ENCODE data around the gene SLC35E3. TPM values are rescaled to one million over a fixed set of nuclear protein-coding genes. Genes with fewer than 3 reads are reported as not detected.
A peak's percentile ranks its signal among the peaks of the same experiment; 100 is the strongest.

The SLC35E3 gene
- total and polyA plus RNA-seq, 2 of the 13 experiments (the other 11 are each of a cell fraction or from before 2014, with no cell fraction given): 13.0 to 22.1 TPM

DNA sequence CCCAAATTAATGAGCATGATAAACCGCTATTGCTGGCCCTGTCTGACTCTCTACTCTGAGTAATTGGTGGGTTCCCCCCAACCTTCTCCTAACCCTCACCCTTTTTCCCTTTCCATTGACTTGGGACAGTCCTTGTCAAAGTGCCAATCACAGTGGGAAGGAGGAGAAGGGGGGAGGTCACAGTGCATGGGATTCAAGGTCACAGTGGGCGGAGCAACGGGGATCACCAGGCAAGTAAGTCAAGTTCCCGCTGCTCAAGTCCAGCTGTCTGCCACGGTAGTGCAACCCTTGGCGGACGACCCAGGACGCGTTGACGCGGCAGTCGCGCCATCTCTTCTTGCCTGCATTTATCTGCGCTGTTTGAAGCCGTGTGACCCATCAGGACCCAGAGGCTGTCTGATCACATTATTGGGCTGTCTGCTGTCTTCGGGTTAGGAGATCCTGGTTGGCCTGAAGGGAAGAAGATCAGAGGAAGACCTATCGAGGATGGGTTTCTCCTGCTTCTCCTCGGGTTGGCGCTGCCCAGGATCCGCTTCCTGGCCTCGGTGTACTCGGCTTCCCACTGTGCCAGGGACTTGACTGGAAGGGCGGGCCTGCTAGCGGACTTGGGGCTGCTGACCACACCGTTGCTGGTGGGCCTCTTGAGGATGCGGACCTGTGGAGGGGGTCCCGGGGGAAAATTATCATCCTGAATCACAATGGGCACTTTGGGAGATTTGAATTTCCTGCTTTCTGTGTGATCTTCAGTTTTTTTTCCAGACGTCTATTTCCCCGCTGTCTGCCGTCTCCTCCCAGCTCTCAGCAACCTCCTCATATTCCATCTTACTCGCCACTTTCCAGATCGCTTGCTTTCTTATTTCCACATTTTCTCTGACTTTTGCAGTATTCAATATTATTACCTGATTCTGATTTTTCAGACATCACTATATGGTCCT, 58.9 kb downstream of the SLC35E3 start (continued):
- TF ChIP-seq, protein P1, sequence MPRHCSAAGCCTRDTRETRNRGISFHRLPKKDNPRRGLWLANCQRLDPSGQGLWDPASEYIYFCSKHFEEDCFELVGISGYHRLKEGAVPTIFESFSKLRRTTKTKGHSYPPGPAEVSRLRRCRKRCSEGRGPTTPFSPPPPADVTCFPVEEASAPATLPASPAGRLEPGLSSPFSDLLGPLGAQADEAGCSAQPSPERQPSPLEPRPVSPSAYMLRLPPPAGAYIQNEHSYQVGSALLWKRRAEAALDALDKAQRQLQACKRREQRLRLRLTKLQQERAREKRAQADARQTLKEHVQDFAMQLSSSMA (CRISPR knock-in tag; IDR thresholded peaks at IDR 0.05): no peak; the same call in 1 of the 2 replicates
- TF ChIP-seq TBX3 (IDR thresholded peaks at IDR 0.05; ENCODE audit: borderline replicate concordance): no peak
- TF ChIP-seq, protein P2, sequence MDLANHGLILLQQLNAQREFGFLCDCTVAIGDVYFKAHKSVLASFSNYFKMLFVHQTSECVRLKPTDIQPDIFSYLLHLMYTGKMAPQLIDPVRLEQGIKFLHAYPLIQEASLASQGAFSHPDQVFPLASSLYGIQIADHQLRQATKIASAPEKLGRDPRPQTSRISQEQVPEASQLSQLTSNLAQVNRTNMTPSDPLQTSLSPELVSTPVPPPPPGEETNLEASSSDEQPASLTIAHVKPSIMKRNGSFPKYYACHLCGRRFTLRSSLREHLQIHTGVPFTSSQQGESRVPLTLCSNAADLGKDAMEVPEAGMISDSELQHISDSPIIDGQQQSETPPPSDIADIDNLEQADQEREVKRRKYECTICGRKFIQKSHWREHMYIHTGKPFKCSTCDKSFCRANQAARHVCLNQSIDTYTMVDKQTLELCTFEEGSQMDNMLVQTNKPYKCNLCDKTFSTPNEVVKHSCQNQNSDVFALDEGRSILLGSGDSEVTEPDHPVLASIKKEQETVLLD (CRISPR knock-in tag; IDR thresholded peaks at IDR 0.05; ENCODE audit: low read depth): no peak
- TF ChIP-seq FOXO1 (CRISPR knock-in tag; IDR thresholded peaks at IDR 0.05): peak; percentile 64
- peak; percentile 86 for TF ChIP-seq ZBTB38 (CRISPR knock-in tag; IDR thresholded peaks at IDR 0.05)
- TF ChIP-seq, protein P3, sequence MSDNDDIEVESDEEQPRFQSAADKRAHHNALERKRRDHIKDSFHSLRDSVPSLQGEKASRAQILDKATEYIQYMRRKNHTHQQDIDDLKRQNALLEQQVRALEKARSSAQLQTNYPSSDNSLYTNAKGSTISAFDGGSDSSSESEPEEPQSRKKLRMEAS (IDR thresholded peaks at IDR 0.05): peak; percentile 69
- no peak for TF ChIP-seq ZFYVE20 (CRISPR knock-in tag; IDR thresholded peaks at IDR 0.05; ENCODE audit: borderline replicate concordance, low read depth)
- no peak for TF ChIP-seq THYN1 (CRISPR knock-in tag; IDR thresholded peaks at IDR 0.05; ENCODE audit: borderline replicate concordance, low read depth)
- TF ChIP-seq RBM22 (optimal IDR thresholded peaks at IDR 0.05; ENCODE audit: low read length): peak; percentile 21
- TF ChIP-seq ZNF724P (CRISPR knock-in tag; IDR thresholded peaks at IDR 0.05; ENCODE audit: borderline replicate concordance): peak; percentile 82; the same call in 1 of the 2 replicates
- TF ChIP-seq ELF1 (CRISPR knock-in tag; IDR thresholded peaks at IDR 0.05): peak; percentile 32; the same call in 1 of the 2 replicates
- TF ChIP-seq, protein P4, sequence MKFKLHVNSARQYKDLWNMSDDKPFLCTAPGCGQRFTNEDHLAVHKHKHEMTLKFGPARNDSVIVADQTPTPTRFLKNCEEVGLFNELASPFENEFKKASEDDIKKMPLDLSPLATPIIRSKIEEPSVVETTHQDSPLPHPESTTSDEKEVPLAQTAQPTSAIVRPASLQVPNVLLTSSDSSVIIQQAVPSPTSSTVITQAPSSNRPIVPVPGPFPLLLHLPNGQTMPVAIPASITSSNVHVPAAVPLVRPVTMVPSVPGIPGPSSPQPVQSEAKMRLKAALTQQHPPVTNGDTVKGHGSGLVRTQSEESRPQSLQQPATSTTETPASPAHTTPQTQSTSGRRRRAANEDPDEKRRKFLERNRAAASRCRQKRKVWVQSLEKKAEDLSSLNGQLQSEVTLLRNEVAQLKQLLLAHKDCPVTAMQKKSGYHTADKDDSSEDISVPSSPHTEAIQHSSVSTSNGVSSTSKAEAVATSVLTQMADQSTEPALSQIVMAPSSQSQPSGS (CRISPR knock-in tag; IDR thresholded peaks at IDR 0.05): 0 out of 2 replicates have a peak, but pooled peaks have one; percentile 25
- TF ChIP-seq, protein P5, sequence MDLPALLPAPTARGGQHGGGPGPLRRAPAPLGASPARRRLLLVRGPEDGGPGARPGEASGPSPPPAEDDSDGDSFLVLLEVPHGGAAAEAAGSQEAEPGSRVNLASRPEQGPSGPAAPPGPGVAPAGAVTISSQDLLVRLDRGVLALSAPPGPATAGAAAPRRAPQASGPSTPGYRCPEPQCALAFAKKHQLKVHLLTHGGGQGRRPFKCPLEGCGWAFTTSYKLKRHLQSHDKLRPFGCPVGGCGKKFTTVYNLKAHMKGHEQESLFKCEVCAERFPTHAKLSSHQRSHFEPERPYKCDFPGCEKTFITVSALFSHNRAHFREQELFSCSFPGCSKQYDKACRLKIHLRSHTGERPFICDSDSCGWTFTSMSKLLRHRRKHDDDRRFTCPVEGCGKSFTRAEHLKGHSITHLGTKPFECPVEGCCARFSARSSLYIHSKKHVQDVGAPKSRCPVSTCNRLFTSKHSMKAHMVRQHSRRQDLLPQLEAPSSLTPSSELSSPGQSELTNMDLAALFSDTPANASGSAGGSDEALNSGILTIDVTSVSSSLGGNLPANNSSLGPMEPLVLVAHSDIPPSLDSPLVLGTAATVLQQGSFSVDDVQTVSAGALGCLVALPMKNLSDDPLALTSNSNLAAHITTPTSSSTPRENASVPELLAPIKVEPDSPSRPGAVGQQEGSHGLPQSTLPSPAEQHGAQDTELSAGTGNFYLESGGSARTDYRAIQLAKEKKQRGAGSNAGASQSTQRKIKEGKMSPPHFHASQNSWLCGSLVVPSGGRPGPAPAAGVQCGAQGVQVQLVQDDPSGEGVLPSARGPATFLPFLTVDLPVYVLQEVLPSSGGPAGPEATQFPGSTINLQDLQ (CRISPR knock-in tag; IDR thresholded peaks at IDR 0.05): no peak
- no peak for TF ChIP-seq SMARCE1 (IDR thresholded peaks at IDR 0.05; ENCODE audit: borderline replicate concordance)
- TF ChIP-seq, protein P6, sequence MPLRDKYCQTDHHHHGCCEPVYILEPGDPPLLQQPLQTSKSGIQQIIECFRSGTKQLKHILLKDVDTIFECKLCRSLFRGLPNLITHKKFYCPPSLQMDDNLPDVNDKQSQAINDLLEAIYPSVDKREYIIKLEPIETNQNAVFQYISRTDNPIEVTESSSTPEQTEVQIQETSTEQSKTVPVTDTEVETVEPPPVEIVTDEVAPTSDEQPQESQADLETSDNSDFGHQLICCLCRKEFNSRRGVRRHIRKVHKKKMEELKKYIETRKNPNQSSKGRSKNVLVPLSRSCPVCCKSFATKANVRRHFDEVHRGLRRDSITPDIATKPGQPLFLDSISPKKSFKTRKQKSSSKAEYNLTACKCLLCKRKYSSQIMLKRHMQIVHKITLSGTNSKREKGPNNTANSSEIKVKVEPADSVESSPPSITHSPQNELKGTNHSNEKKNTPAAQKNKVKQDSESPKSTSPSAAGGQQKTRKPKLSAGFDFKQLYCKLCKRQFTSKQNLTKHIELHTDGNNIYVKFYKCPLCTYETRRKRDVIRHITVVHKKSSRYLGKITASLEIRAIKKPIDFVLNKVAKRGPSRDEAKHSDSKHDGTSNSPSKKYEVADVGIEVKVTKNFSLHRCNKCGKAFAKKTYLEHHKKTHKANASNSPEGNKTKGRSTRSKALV (CRISPR knock-in tag; IDR thresholded peaks at IDR 0.05): no peak
- 0 out of 2 replicates have a peak, but pooled peaks have one; percentile 59 for TF ChIP-seq ZFP36L1 (CRISPR knock-in tag; IDR thresholded peaks at IDR 0.05)
- TF ChIP-seq SOX5 (CRISPR knock-in tag; IDR thresholded peaks at IDR 0.05; ENCODE audit: borderline replicate concordance): peak; percentile 71; the same call in 1 of the 2 replicates
- peak; percentile 68; the same call in 1 of the 2 replicates for TF ChIP-seq ZNF253 (CRISPR knock-in tag; IDR thresholded peaks at IDR 0.05; ENCODE audit: borderline replicate concordance)
- peak; percentile 97 for TF ChIP-seq SKI (IDR thresholded peaks at IDR 0.05; ENCODE audit: partially characterized antibody)
- no peak for TF ChIP-seq MTF2 (CRISPR knock-in tag; IDR thresholded peaks at IDR 0.05; ENCODE audit: borderline replicate concordance)

Data from HepG2 (cell line).